ENCODE results near the gene NAB2. TPM values are rescaled to one million over a fixed set of nuclear protein-coding genes. Genes with fewer than 3 reads are reported as not detected.

The NAB2 gene
- polyA plus RNA-seq, 1 of the 3 experiments (the other 2 are of a cell fraction), result 23.7 TPM

GRCh38 chr12:57048423-57049118 lies 40.3 kb upstream of the NAB2 start:
- Histone ChIP-seq H3K9me2 (no peaks in the 10 kb centered on the region), H3K4me3 (ENCODE audit: low read depth in 2 of 2, low read length in 1 of 2) (no peak overlapping the region), H3K27ac (ENCODE audit: low read depth in 2 of 2, low read length in 1 of 2) (no peak overlapping the region), H3K36me3 (replicated peaks in 1 of 2; ENCODE audit: control insufficient read depth in 1 of 2, insufficient read depth in 2 of 2, low read length in 1 of 2) (no peaks in the 10 kb centered on the region), H4K20me1 (ENCODE audit: insufficient read depth) (no peaks in the 10 kb centered on the region), H3K4me2 (no peak overlapping the region), H3K9ac (no peak overlapping the region), H3K4me1 (ENCODE audit: control insufficient read depth in 1 of 2, insufficient read depth in 2 of 2, low read depth in 1 of 2, low read length in 1 of 2) (no peaks in the 10 kb centered on the region), H3K9me3 (no peaks in the 10 kb centered on the region), H2AFZ (ENCODE audit: low read depth) (no peak overlapping the region), H3K79me2 (ENCODE audit: insufficient read depth) (no peaks in the 10 kb centered on the region), H3F3A (replicated peaks; ENCODE audit: insufficient read depth) (no peaks in the 10 kb centered on the region), H3K27me3 (ENCODE audit: insufficient read depth) (no peaks in the 10 kb centered on the region)
- TF ChIP-seq MXI1 (IDR thresholded peaks at IDR 0.05; ENCODE audit: low read depth, low read length), result no peak
- TF ChIP-seq PBX3 (IDR thresholded peaks at IDR 0.05), result no peak
- no peak for TF ChIP-seq MEF2A (IDR thresholded peaks at IDR 0.05; ENCODE audit: borderline replicate concordance, low read depth)
- WGBS (ENCODE audit: low lambda C conversion rate), result 91% methylated on average over 1 of the region's 1 CpG
- ChIA-PET CTCF (interaction anchor here (0.6 to 8.6 kb wide), 7 partner anchors 13 to 207 kb away, joined by 3 to 81 read pairs (median 5); partner anchors contain the start of genes TAC3 and ZBTB39), POLR2A (no interaction called here)
- no peak for DNase-seq

GRCh38 chr12:57049119-57049446 lies 39.8 kb upstream of the NAB2 start:
- Histone ChIP-seq H3K9me3 (no peaks in the 10 kb centered on the region), H3K27ac (ENCODE audit: low read depth in 2 of 2, low read length in 1 of 2) (no peak overlapping the region), H3F3A (replicated peaks; ENCODE audit: insufficient read depth) (no peaks in the 10 kb centered on the region), H3K4me1 (ENCODE audit: control insufficient read depth in 1 of 2, insufficient read depth in 2 of 2, low read depth in 1 of 2, low read length in 1 of 2) (no peaks in the 10 kb centered on the region), H3K4me2 (no peak overlapping the region), H3K79me2 (ENCODE audit: insufficient read depth) (no peaks in the 10 kb centered on the region), H3K27me3 (ENCODE audit: insufficient read depth) (no peaks in the 10 kb centered on the region), H2AFZ (ENCODE audit: low read depth) (no peak overlapping the region), H3K4me3 (ENCODE audit: low read depth in 2 of 2, low read length in 1 of 2) (no peak overlapping the region), H3K9ac (no peak overlapping the region), H4K20me1 (ENCODE audit: insufficient read depth) (no peaks in the 10 kb centered on the region), H3K9me2 (no peaks in the 10 kb centered on the region), H3K36me3 (replicated peaks in 1 of 2; ENCODE audit: control insufficient read depth in 1 of 2, insufficient read depth in 2 of 2, low read length in 1 of 2) (peaks cover 0 to 2% of the 10 kb centered on the region in 2 experiments)
- 62% methylated on average over 4 of the region's 4 CpGs for WGBS (ENCODE audit: low lambda C conversion rate)
- DNase-seq, result no peak
- TF ChIP-seq RCOR1 (IDR thresholded peaks at IDR 0.05; ENCODE audit: low read length) (no peak), MEF2A (IDR thresholded peaks at IDR 0.05; ENCODE audit: borderline replicate concordance, low read depth) (no peak), SMC3 (IDR thresholded peaks at IDR 0.05; ENCODE audit: low read depth, low read length) (no peak), USF2 (IDR thresholded peaks at IDR 0.05; ENCODE audit: borderline replicate concordance, low read depth, low read length) (no peak)
- CTCF ChIA-PET, result interaction anchor here (0.9 to 8.6 kb wide), 9 partner anchors 12 to 194 kb away, joined by 3 to 81 read pairs (median 4); partner anchors contain the start of genes NAB2, TAC3 and ZBTB39
- POLR2A ChIA-PET, result no interaction called here

GRCh38 chr12:57049890-57050289 lies 39.0 kb upstream of the NAB2 start, which contains the start of gene MYO1A:
Gene MYO1A, minus strand, starts transcription at chr12:57050129. Its CDS starts 1,806 bp downstream, at chr12:57048323.
- Histone ChIP-seq H3K79me2 (ENCODE audit: insufficient read depth) (no peaks in the 10 kb centered on the region), H3F3A (replicated peaks; ENCODE audit: insufficient read depth) (no peaks in the 10 kb centered on the region), H3K4me2 (no peak within 1 kb of the TSS), H3K9me2 (no peaks in the 10 kb centered on the region), H3K36me3 (replicated peaks in 1 of 2; ENCODE audit: control insufficient read depth in 1 of 2, insufficient read depth in 2 of 2, low read length in 1 of 2) (peaks cover 0 to 4% of the 10 kb centered on the region in 2 experiments), H2AFZ (ENCODE audit: low read depth) (no peak within 1 kb of the TSS), H3K4me3 (ENCODE audit: low read depth in 2 of 2, low read length in 1 of 2) (no peak within 1 kb of the TSS), H3K9me3 (no peaks in the 10 kb centered on the region), H4K20me1 (ENCODE audit: insufficient read depth) (no peaks in the 10 kb centered on the region), H3K9ac (no peak within 1 kb of the TSS), H3K27me3 (ENCODE audit: insufficient read depth) (no peaks in the 10 kb centered on the region), H3K27ac (ENCODE audit: low read depth in 2 of 2, low read length in 1 of 2) (no peak within 1 kb of the TSS), H3K4me1 (ENCODE audit: control insufficient read depth in 1 of 2, insufficient read depth in 2 of 2, low read depth in 1 of 2, low read length in 1 of 2) (no peaks in the 10 kb centered on the region)
- DNase-seq, result no peak
- TF ChIP-seq REST (IDR thresholded peaks at IDR 0.05; ENCODE audit: low read depth, low read length), result peak; percentile 93
- no peak for TF ChIP-seq NRF1 (IDR thresholded peaks at IDR 0.05; ENCODE audit: low read depth, low read length)
- ChIA-PET POLR2A (no interaction called here), CTCF (interaction anchor here (0.9 to 8.6 kb wide), 9 partner anchors 11 to 292 kb away, joined by 3 to 81 read pairs (median 4); partner anchors contain the start of genes NAB2, STAT6, TAC3 and ZBTB39)
- 77% methylated on average over 2 of the region's 2 CpGs for WGBS (ENCODE audit: low lambda C conversion rate)
